ENCODE data around the gene SLCO4A1. TPM values are rescaled to one million over a fixed set of nuclear protein-coding genes. Genes with fewer than 3 reads are reported as not detected.

Gene SLCO4A1
- total RNA-seq, 4 donors from 2014 or later, result 15.9 to 20.2 (median 19.2) TPM

- no peak overlapping the region for H3K27ac ChIP-seq
- TF ChIP-seq POLR2A (IDR thresholded peaks at IDR 0.05), result no peak
- no peak for TF ChIP-seq CTCF (IDR thresholded peaks at IDR 0.05)
- no peak for TF ChIP-seq EP300 (IDR thresholded peaks at IDR 0.05)
- TF ChIP-seq POLR2AphosphoS5 (IDR thresholded peaks at IDR 0.05), result no peak
- no peaks in the 10 kb centered on the region for H3K36me3 ChIP-seq
- H3K27me3 ChIP-seq, result peaks cover 96% of the 10 kb centered on the region
- H3K4me1 ChIP-seq, result peaks cover 0 to 19% (median 17%) of the 10 kb centered on the region in 3 donors
- no peaks in the 10 kb centered on the region for H3K9me3 ChIP-seq
- H3K4me3 ChIP-seq, result no peak overlapping the region
- ATAC-seq, result no peak
- WGBS, 2 donors (ENCODE audit: low coverage in 1 of 2), result 70 to 75% methylated on average over 4 of the region's 12 CpGs
Observed at GRCh38 chr20:62638055-62638570, 4.2 kb upstream of the SLCO4A1 start.

- peaks cover 96% of the 10 kb centered on the region for H3K27me3 ChIP-seq
- H3K36me3 ChIP-seq, result no peaks in the 10 kb centered on the region
- ATAC-seq, result no peak
- no peaks in the 10 kb centered on the region for H3K9me3 ChIP-seq
- no peak overlapping the region for H3K27ac ChIP-seq
- 90 to 95% methylated on average over 6 to 13 of the region's 23 CpGs for WGBS, 2 donors (ENCODE audit: low coverage in 1 of 2)
- H3K4me1 ChIP-seq, result peaks cover 0 to 27% (median 21%) of the 10 kb centered on the region in 3 donors
- H3K4me3 ChIP-seq, result no peak overlapping the region
- TF ChIP-seq CTCF (IDR thresholded peaks at IDR 0.05) (no peak), EP300 (IDR thresholded peaks at IDR 0.05) (no peak), POLR2AphosphoS5 (IDR thresholded peaks at IDR 0.05) (no peak), POLR2A (IDR thresholded peaks at IDR 0.05) (no peak)
Observed at GRCh38 chr20:62638679-62639406, 3.5 kb upstream of the SLCO4A1 start.

GRCh38 chr20:62639765-62640164, 2.5 kb upstream of the SLCO4A1 start:
- no peaks in the 10 kb centered on the region for H3K9me3 ChIP-seq
- no peak for TF ChIP-seq CTCF (IDR thresholded peaks at IDR 0.05)
- no peak for TF ChIP-seq POLR2AphosphoS5 (IDR thresholded peaks at IDR 0.05)
- TF ChIP-seq EP300 (IDR thresholded peaks at IDR 0.05), result no peak
- no peak for TF ChIP-seq POLR2A (IDR thresholded peaks at IDR 0.05)
- no peak for ATAC-seq
- H3K4me1 ChIP-seq, result peaks cover 0 to 36% (median 21%) of the 10 kb centered on the region in 3 donors
- no peak overlapping the region for H3K27ac ChIP-seq
- H3K36me3 ChIP-seq, result no peaks in the 10 kb centered on the region
- 82 to 88% methylated on average over 5 to 8 of the region's 9 CpGs for WGBS, 2 donors (ENCODE audit: low coverage in 1 of 2)
- no peak overlapping the region for H3K4me3 ChIP-seq
- peaks cover 96% of the 10 kb centered on the region for H3K27me3 ChIP-seq

- peaks cover 96% of the 10 kb centered on the region for H3K27me3 ChIP-seq
- H3K36me3 ChIP-seq, result no peaks in the 10 kb centered on the region
- TF ChIP-seq POLR2AphosphoS5 (IDR thresholded peaks at IDR 0.05) (no peak), CTCF (IDR thresholded peaks at IDR 0.05) (no peak), EP300 (IDR thresholded peaks at IDR 0.05) (no peak), POLR2A (IDR thresholded peaks at IDR 0.05) (no peak)
- no peak for ATAC-seq
- H3K4me1 ChIP-seq, result peaks cover 0 to 39% (median 21%) of the 10 kb centered on the region in 3 donors
- no peak overlapping the region for H3K27ac ChIP-seq
- no peak overlapping the region for H3K4me3 ChIP-seq
- H3K9me3 ChIP-seq, result no peaks in the 10 kb centered on the region
- WGBS, 2 donors (ENCODE audit: low coverage in 1 of 2), result 83 to 100% methylated on average over 1 of the region's 9 CpGs
Observed at GRCh38 chr20:62640870-62641269, 1.4 kb upstream of the SLCO4A1 start.
